Prostate gland (tissue), 2 donors: ENCODE measurements around the gene P2RX1.

Experiments used
- CTCF ChIP-seq, 4 experiments: fragments of 200-600 bp in 2 of 4; fragments of 450-650 bp in 2 of 4; sonication (generic) in 2 of 4; IDR thresholded peaks; 1 replicate in 3 of 4; 2 replicates in 1 of 4; pipeline ENCODE4 v1.5.1; 2016 to 2019; ENCODE audit warnings: antibody characterized with exemption in 4 of 4, mild to moderate bottlenecking in 2 of 4, moderate library complexity in 2 of 4
- POLR2A ChIP-seq: fragments of 450-650 bp; IDR thresholded peaks from one replicate; pipeline ENCODE4 v1.6.1; 2016; ENCODE audit warnings: antibody characterized with exemption, mild to moderate bottlenecking
- POLR2AphosphoS5 ChIP-seq: sonication (generic); formaldehyde crosslinking; IDR thresholded peaks from one replicate; pipeline ENCODE4 v1.6.1; 2017; ENCODE audit warnings: antibody characterized with exemption

DNA sequence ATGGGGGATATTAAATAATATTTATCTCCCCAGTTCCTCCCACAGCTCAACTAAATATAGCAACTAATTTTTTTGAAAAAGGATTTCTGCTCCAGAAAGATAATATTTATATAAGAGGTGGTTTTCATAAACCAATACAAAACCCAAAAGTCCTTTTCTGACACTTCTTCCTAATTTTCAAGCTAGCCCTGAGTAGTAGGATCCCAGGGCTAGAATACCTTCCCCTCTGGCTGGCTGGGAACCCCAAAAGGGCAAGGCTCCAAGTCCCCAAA lies 46.6 kb upstream of the P2RX1 start:
- no peak for TF ChIP-seq CTCF (IDR thresholded peaks at IDR 0.05)
- no peak for TF ChIP-seq POLR2AphosphoS5
- no peak for TF ChIP-seq POLR2A
